Neural cell (in vitro differentiated cells): ENCODE measurements around the gene GRIN3B.

Source experiments
- CTCF ChIP-seq: fragments of 450-650 bp; IDR thresholded peaks from 2 replicates; pipeline ENCODE4 v1.5.1; 2014; ENCODE audit warnings: antibody characterized with exemption, mild to moderate bottlenecking, moderate library complexity; ENCODE audit not compliant: poor library complexity, severe bottlenecking
- EP300 ChIP-seq: fragments of 450-650 bp; conservative IDR thresholded peaks from 2 replicates; pipeline ENCODE4 v1.6.1; 2014; ENCODE audit warnings: antibody characterized with exemption, mild to moderate bottlenecking, moderate library complexity; ENCODE audit not compliant: poor library complexity, severe bottlenecking
- EZH2 ChIP-seq: fragments of 200-600, 300-800 bp; shearing (Covaris generic), sonication (generic); IDR thresholded peaks from 2 replicates; pipeline ENCODE4 v1.6.1; 2014; ENCODE audit warnings: antibody characterized with exemption, low read length, borderline replicate concordance, mild to moderate bottlenecking; ENCODE audit not compliant: insufficient read depth, poor library complexity, severe bottlenecking
- POLR2AphosphoS5 ChIP-seq: IDR thresholded peaks from 2 replicates; pipeline ENCODE4 v1.6.1; 2012
- TAF1 ChIP-seq: IDR thresholded peaks from 2 replicates; pipeline ENCODE4 v1.6.1; 2012; ENCODE audit warnings: low read depth

- TF ChIP-seq EP300 (no peak), CTCF (no peak), POLR2AphosphoS5 (no peak), EZH2 (no peak), TAF1 (no peak)
Measured at GRCh38 chr19:960601-960938, 39.6 kb upstream of the GRIN3B start.
